HepG2 (cell line): ENCODE results near the gene OXLD1. TPM values are rescaled to one million over a fixed set of nuclear protein-coding genes. Genes with fewer than 3 reads are reported as not detected.

Experiments used
- ARNTL ChIP-seq: sonication (generic); formaldehyde crosslinking; IDR thresholded peaks from 2 replicates; pipeline ENCODE4 v1.4.0; 2020; ENCODE audit warnings: mild to moderate bottlenecking, missing genetic modification reagents
- FOXK1 ChIP-seq: sonication (generic); formaldehyde crosslinking; IDR thresholded peaks from 2 replicates; pipeline ENCODE4 v1.4.0; 2020; ENCODE audit warnings: low read depth, missing genetic modification reagents, borderline replicate concordance
- GATA4 ChIP-seq: sonication (generic); IDR thresholded peaks from 2 replicates; pipeline ENCODE4 v1.6.1; 2016; ENCODE audit warnings: antibody characterized with exemption, low read depth, borderline replicate concordance
- GFI1 ChIP-seq: sonication (generic); formaldehyde crosslinking; IDR thresholded peaks from 2 replicates; pipeline ENCODE4 v1.5.0; 2020; ENCODE audit warnings: missing genetic modification reagents, mild to moderate bottlenecking, borderline replicate concordance
- HMG20A ChIP-seq: IDR thresholded peaks from 2 replicates; pipeline ENCODE4 v1.6.1; 2016; ENCODE audit warnings: borderline replicate concordance
- MLLT10 ChIP-seq: sonication (generic); formaldehyde crosslinking; IDR thresholded peaks from 2 replicates; pipeline ENCODE4 v1.4.0; 2020; ENCODE audit warnings: missing genetic modification reagents
- NPAS2 ChIP-seq: sonication (generic); formaldehyde crosslinking; IDR thresholded peaks from 2 replicates; pipeline ENCODE4 v1.8.0; 2022; ENCODE audit warnings: mild to moderate bottlenecking, missing genetic modification reagents, borderline replicate concordance
- NR1H2 ChIP-seq: sonication (generic); formaldehyde crosslinking; IDR thresholded peaks from 2 replicates; pipeline ENCODE4 v1.8.1; 2022; ENCODE audit warnings: low read depth, missing genetic modification reagents, borderline replicate concordance
- RBFOX2 ChIP-seq: fragments of 200-400 bp; formaldehyde crosslinking; IDR thresholded peaks from 2 replicates; pipeline ENCODE4 v1.6.1; 2017; ENCODE audit warnings: low read depth, mild to moderate bottlenecking, low read length
- RFXANK ChIP-seq: IDR thresholded peaks from 2 replicates; pipeline ENCODE4 v1.6.1; 2016
- SAFB2 ChIP-seq: sonication (generic); formaldehyde crosslinking; IDR thresholded peaks from 2 replicates; pipeline ENCODE4 v1.5.1; 2020; ENCODE audit warnings: missing genetic modification reagents, low read depth, mild to moderate bottlenecking, borderline replicate concordance
- SOX6 ChIP-seq, 2 experiments: fragments of 450-650 bp in 1 of 2; sonication (generic) in 1 of 2; formaldehyde crosslinking in 1 of 2; IDR thresholded peaks; 2 replicates each; pipeline versions ENCODE4 v1.4.0 to v1.6.1; 2017 to 2020; ENCODE audit warnings: antibody characterized with exemption in 1 of 2, mild to moderate bottlenecking in 1 of 2, missing genetic modification reagents in 1 of 2
- SP2 ChIP-seq: sonication (generic); formaldehyde crosslinking; IDR thresholded peaks from 2 replicates; pipeline ENCODE4 v1.5.1; 2020; ENCODE audit warnings: mild to moderate bottlenecking, missing genetic modification reagents
- SRY ChIP-seq: sonication (generic); formaldehyde crosslinking; IDR thresholded peaks from 2 replicates; pipeline ENCODE4 v1.8.0; 2022; ENCODE audit warnings: mild to moderate bottlenecking, missing genetic modification reagents
- STAG1 ChIP-seq: sonication (generic); formaldehyde crosslinking; IDR thresholded peaks from 2 replicates; pipeline ENCODE4 v1.4.0; 2020; ENCODE audit warnings: missing genetic modification reagents
- TAF1 ChIP-seq: sonication (generic); formaldehyde crosslinking; IDR thresholded peaks from 2 replicates; pipeline ENCODE4 v1.4.0; 2020; ENCODE audit warnings: missing genetic modification reagents
- ZBTB7B ChIP-seq: sonication (generic); formaldehyde crosslinking; IDR thresholded peaks from 2 replicates; pipeline ENCODE4 v1.4.0; 2020; ENCODE audit warnings: missing genetic modification reagents
- ZFP41 ChIP-seq: sonication (generic); formaldehyde crosslinking; IDR thresholded peaks from 2 replicates; pipeline ENCODE4 v1.4.0; 2020; ENCODE audit warnings: mild to moderate bottlenecking, missing genetic modification reagents, borderline replicate concordance
- ZNF510 ChIP-seq: sonication (generic); formaldehyde crosslinking; IDR thresholded peaks from 2 replicates; pipeline ENCODE4 v1.4.0; 2020; ENCODE audit warnings: low read depth, mild to moderate bottlenecking, missing genetic modification reagents
- ZNF530 ChIP-seq: sonication (generic); formaldehyde crosslinking; IDR thresholded peaks from 2 replicates; pipeline ENCODE4 v1.5.0; 2020; ENCODE audit warnings: low read depth, mild to moderate bottlenecking, missing genetic modification reagents
- ZNF564 ChIP-seq: sonication (generic); formaldehyde crosslinking; IDR thresholded peaks from 2 replicates; pipeline ENCODE4 v1.8.1; 2023; ENCODE audit warnings: mild to moderate bottlenecking, missing genetic modification reagents
- ZNF709 ChIP-seq: sonication (generic); formaldehyde crosslinking; IDR thresholded peaks from 2 replicates; pipeline ENCODE4 v1.5.0; 2020; ENCODE audit warnings: mild to moderate bottlenecking, missing genetic modification reagents
- ZNF749 ChIP-seq: sonication (generic); formaldehyde crosslinking; IDR thresholded peaks from 2 replicates; pipeline ENCODE4 v1.8.0; 2022; ENCODE audit warnings: mild to moderate bottlenecking, missing genetic modification reagents, moderate library complexity, borderline replicate concordance
- ZNF782 ChIP-seq: sonication (generic); formaldehyde crosslinking; IDR thresholded peaks from 2 replicates; pipeline ENCODE4 v1.4.0; 2020; ENCODE audit warnings: missing genetic modification reagents, mild to moderate bottlenecking, borderline replicate concordance
- ZNF83 ChIP-seq: sonication (generic); formaldehyde crosslinking; IDR thresholded peaks from 2 replicates; pipeline ENCODE4 v1.4.0; 2020; ENCODE audit warnings: missing genetic modification reagents, mild to moderate bottlenecking, borderline replicate concordance
- polyA plus RNA-seq, 8 experiments: library from polyadenylated mRNA; depleted of rRNA in 3 of 8; stranded (reverse) in 7 of 8; unstranded in 1 of 8; fragments of >200 nt; fragmentation: Illumina TruSeq in 4 of 8; extraction: Trizol in 4 of 8; gene quantifications; 2 replicates each; pipeline versions ENCODE4 v1.2.1 to v1.2.3, GENCODE V29; 2011 to 2016; ENCODE audit warnings: low read depth in 4 of 8, missing spikeins in 1 of 8, mixed read lengths in 1 of 8; ENCODE audit not compliant: insufficient read depth in 1 of 8
- total RNA-seq, 5 experiments: library from RNA; depleted of rRNA; stranded (reverse); fragments of >200 nt; fragmentation: Illumina TruSeq; extraction: Trizol; gene quantifications; 2 replicates each; pipeline ENCODE4 v1.2.3, GENCODE V29; 2016; ENCODE audit warnings: low read depth in 1 of 5
- TF ChIP-seq, protein P1 (sequence below): sonication (generic); formaldehyde crosslinking; IDR thresholded peaks from 2 replicates; pipeline ENCODE4 v1.8.0; 2023; ENCODE audit warnings: mild to moderate bottlenecking, missing genetic modification reagents
- TF ChIP-seq, protein P2 (sequence below): sonication (generic); formaldehyde crosslinking; IDR thresholded peaks from 2 replicates; pipeline ENCODE4 v1.5.0; 2020; ENCODE audit warnings: missing genetic modification reagents
- TF ChIP-seq, protein P3 (sequence below): sonication (generic); formaldehyde crosslinking; conservative IDR thresholded peaks from 2 replicates; pipeline ENCODE4 v1.8.0; 2022; ENCODE audit warnings: missing genetic modification reagents

Gene OXLD1
- total and polyA plus RNA-seq, 2 of the 13 experiments (the other 11 are each of a cell fraction or from before 2014, with no cell fraction given) = 27.1 to 37.5 TPM

DNA sequence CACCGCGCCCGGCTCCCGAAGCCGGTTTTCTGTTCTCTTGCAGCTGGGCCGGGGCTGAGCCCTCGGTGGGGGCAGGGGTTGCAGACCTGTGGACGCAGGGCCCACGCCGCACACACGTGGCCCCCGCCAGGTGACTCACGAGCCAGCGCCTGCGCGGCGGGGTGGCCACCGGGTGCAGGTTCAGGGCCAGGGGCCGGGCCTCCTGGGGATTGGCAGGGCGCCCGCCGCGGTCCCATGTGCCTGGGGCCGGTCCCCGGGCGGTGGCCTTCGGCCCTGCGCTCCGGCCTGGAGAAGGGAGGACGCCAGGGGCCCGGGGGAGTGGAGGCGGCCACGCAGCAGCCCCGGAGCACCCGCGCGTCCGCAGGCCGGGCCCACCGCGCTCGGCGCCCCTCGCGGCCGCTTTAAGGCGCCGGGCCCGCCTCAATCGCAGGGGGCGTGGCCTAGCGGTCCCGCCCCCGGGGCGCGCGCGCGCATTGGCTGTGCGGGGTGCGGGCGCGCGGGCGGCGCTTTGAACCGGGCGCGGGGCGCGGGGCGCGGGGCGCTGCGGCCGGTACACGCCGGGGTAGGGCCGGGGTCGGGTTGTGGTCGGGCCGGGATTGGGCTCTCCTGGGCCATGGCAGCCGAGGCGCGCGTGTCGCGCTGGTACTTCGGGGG, 45.5 kb upstream of the OXLD1 start, which contains the start of gene SLC25A10 (continued):
- TF ChIP-seq, protein P1, sequence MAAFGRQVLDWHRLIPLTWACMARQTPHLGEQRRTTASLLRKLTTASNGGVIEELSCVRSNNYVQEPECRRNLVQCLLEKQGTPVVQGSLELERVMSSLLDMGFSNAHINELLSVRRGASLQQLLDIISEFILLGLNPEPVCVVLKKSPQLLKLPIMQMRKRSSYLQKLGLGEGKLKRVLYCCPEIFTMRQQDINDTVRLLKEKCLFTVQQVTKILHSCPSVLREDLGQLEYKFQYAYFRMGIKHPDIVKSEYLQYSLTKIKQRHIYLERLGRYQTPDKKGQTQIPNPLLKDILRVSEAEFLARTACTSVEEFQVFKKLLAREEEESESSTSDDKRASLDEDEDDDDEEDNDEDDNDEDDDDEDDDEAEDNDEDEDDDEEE (CRISPR knock-in tag) = peak; percentile 34; the same call in 1 of the 2 replicates
- TF ChIP-seq ZNF510 (CRISPR knock-in tag) (peak; percentile 78; the same call in 1 of the 2 replicates), ZNF749 (peak; percentile 99), ZNF564 (CRISPR knock-in tag) (peak; percentile 97), SOX6 (IDR thresholded peaks at IDR 0.05) (no peak), SOX6 (CRISPR knock-in tag; IDR thresholded peaks at IDR 0.05) (peak; percentile 81), GATA4 (peak; percentile 27; the same call in 1 of the 2 replicates), TAF1 (CRISPR knock-in tag) (peak; percentile 65; the same call in 1 of the 2 replicates), FOXK1 (CRISPR knock-in tag) (peak; percentile 83), ARNTL (CRISPR knock-in tag) (peak; percentile 100), ZNF709 (CRISPR knock-in tag) (peak; percentile 92), MLLT10 (CRISPR knock-in tag) (0 out of 2 replicates have a peak, but pooled peaks have one; percentile 43), STAG1 (CRISPR knock-in tag) (peak; percentile 30; the same call in 1 of the 2 replicates), SRY (peak; percentile 99), HMG20A (peak; percentile 82), NR1H2 (CRISPR knock-in tag) (peak; percentile 95), RFXANK (CRISPR knock-in tag) (peak; percentile 84), ZFP41 (CRISPR knock-in tag) (peak; percentile 99), NPAS2 (peak; percentile 95; the same call in 1 of the 2 replicates), RBFOX2 (peak; percentile 78), GFI1 (CRISPR knock-in tag) (peak; percentile 69; the same call in 1 of the 2 replicates), ZNF530 (peak; percentile 96), ZNF83 (CRISPR knock-in tag) (peak; percentile 99), ZNF782 (CRISPR knock-in tag) (peak; percentile 94), ZBTB7B (CRISPR knock-in tag) (peak; percentile 89), SAFB2 (peak; percentile 90), SP2 (CRISPR knock-in tag) (0 out of 2 replicates have a peak, but pooled peaks have one; percentile 25)
- TF ChIP-seq, protein P2, sequence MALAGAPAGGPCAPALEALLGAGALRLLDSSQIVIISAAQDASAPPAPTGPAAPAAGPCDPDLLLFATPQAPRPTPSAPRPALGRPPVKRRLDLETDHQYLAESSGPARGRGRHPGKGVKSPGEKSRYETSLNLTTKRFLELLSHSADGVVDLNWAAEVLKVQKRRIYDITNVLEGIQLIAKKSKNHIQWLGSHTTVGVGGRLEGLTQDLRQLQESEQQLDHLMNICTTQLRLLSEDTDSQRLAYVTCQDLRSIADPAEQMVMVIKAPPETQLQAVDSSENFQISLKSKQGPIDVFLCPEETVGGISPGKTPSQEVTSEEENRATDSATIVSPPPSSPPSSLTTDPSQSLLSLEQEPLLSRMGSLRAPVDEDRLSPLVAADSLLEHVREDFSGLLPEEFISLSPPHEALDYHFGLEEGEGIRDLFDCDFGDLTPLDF = peak; percentile 84
- TF ChIP-seq, protein P3, sequence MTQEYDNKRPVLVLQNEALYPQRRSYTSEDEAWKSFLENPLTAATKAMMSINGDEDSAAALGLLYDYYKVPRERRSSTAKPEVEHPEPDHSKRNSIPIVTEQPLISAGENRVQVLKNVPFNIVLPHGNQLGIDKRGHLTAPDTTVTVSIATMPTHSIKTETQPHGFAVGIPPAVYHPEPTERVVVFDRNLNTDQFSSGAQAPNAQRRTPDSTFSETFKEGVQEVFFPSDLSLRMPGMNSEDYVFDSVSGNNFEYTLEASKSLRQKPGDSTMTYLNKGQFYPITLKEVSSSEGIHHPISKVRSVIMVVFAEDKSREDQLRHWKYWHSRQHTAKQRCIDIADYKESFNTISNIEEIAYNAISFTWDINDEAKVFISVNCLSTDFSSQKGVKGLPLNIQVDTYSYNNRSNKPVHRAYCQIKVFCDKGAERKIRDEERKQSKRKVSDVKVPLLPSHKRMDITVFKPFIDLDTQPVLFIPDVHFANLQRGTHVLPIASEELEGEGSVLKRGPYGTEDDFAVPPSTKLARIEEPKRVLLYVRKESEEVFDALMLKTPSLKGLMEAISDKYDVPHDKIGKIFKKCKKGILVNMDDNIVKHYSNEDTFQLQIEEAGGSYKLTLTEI = peak; percentile 48; the same call in 1 of the 2 replicates
